ENCODE results near the gene MYRIP.

MYRIP gene

GRCh38 chr3:40104441-40104840 lies 295.0 kb downstream of the MYRIP start:
- no peak for TF ChIP-seq CTCF (IDR thresholded peaks at IDR 0.05; ENCODE audit: borderline replicate concordance, insufficient read depth, low read depth, low read length)

GRCh38 chr3:40108643-40109042 lies 299.2 kb downstream of the MYRIP start:
- TF ChIP-seq CTCF (IDR thresholded peaks at IDR 0.05; ENCODE audit: borderline replicate concordance, insufficient read depth, low read depth, low read length) = no peak
- H3K4me3 ChIP-seq (ENCODE audit: low read depth, low read length) = no peak overlapping the region

More at GRCh38 chr3:40104441-40104840, 295.0 kb downstream of the MYRIP start:
- H3K4me3 ChIP-seq (ENCODE audit: low read depth, low read length) = no peak overlapping the region

GRCh38 chr3:40109641-40110490 lies 300.5 kb downstream of the MYRIP start:
- H3K4me3 ChIP-seq (ENCODE audit: low read depth, low read length) = no peak overlapping the region
- TF ChIP-seq CTCF (IDR thresholded peaks at IDR 0.05; ENCODE audit: borderline replicate concordance, insufficient read depth, low read depth, low read length) = no peak

- H3K4me3 ChIP-seq (ENCODE audit: low read depth, low read length) = no peak overlapping the region
- TF ChIP-seq CTCF (IDR thresholded peaks at IDR 0.05; ENCODE audit: borderline replicate concordance, insufficient read depth, low read depth, low read length) = no peak
Measured at GRCh38 chr3:40116478-40117177, 307.2 kb downstream of the MYRIP start.

- no peak overlapping the region for H3K4me3 ChIP-seq (ENCODE audit: low read depth, low read length)
- TF ChIP-seq CTCF (IDR thresholded peaks at IDR 0.05; ENCODE audit: borderline replicate concordance, insufficient read depth, low read depth, low read length) = no peak
Measured at GRCh38 chr3:40118091-40118490, 308.7 kb downstream of the MYRIP start.

GRCh38 chr3:40120067-40120692 lies 310.8 kb downstream of the MYRIP start:
- no peak for TF ChIP-seq CTCF (IDR thresholded peaks at IDR 0.05; ENCODE audit: borderline replicate concordance, insufficient read depth, low read depth, low read length)

More at GRCh38 chr3:40120067-40120692, 310.8 kb downstream of the MYRIP start:
- H3K4me3 ChIP-seq (ENCODE audit: low read depth, low read length) = no peak overlapping the region
